ENCODE data around the gene EMC10. TPM values are rescaled to one million over a fixed set of nuclear protein-coding genes. Genes with fewer than 3 reads are reported as not detected.

The EMC10 gene
- total RNA-seq, 2 experiments from 2014 or later, result 80.0 to 80.3 TPM

DNA sequence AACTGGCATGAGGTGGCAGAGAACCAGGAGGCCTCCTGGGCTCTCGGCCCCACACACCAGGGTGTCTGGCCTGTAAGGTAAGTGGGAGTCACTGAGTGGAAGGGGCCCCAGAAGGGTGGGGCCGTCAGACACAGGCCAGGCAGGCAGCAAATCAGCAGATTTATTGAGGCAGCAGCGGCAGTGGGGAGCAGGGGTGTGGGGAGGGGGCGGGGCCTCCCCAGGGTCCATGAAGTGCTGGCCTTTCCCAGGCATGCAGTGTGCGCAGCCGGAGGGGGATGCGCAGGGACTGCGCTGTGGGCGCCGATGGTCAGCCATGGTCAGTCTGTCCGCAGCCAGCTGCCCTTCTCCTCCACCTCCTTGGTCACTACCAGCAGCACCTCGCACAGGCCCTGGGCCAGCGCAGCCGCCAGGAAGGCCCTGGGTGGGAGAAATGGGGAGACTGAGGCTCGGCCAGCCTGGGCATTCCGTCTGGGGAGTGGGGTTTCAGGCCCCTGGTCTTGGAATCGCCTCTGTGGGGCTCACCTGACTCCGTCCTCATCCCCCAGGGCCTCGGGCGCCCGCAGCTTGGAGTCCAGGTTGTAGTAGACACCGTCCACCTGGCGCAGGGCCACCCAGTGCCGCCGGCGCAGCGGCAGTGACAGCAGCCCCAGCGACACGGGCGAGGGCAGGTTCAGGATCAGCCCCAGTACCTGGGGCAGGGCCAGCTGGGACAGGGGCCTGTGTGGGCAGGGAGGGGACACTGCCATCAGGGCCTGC, 29.7 kb downstream of the EMC10 start:
- CTCF ChIA-PET, result no interaction called here
- ATAC-seq (ENCODE audit: poor library complexity), result no peak
- H3K27me3 Mint-ChIP-seq, result no peaks in the 10 kb centered on the region
- no peak overlapping the region for H3K4me3 ChIP-seq (ENCODE audit: low read length)
- peaks cover 10% of the 10 kb centered on the region for H3K4me1 ChIP-seq (ENCODE audit: insufficient read depth, low read length)
- DNase-seq, result no peak
- H3K27me3 ChIP-seq (ENCODE audit: control insufficient read depth in 1 of 2, insufficient read depth in 2 of 2, low read length in 2 of 2), result no peaks in the 10 kb centered on the region
- intact Hi-C loops (cut with DNase I, micrococcal nuclease), result no loop called here
- H3K4me1 Mint-ChIP-seq (ENCODE audit: low read depth), result peaks cover 6% of the 10 kb centered on the region
- POLR2A ChIA-PET, result no interaction called here
- no peaks in the 10 kb centered on the region for H3K9me3 ChIP-seq (ENCODE audit: control insufficient read depth in 1 of 2, insufficient read depth in 1 of 2, low read length in 2 of 2)
- no peak overlapping the region for H3K27ac Mint-ChIP-seq
- no peaks in the 10 kb centered on the region for H3K9me3 Mint-ChIP-seq
- H3K27ac ChIP-seq (ENCODE audit: low read depth in 1 of 2, low read length in 2 of 2), result no peak overlapping the region
- no peak overlapping the region for H3K4me3 Mint-ChIP-seq
- H3K36me3 ChIP-seq (ENCODE audit: insufficient read depth, low read length), result peaks cover 5% of the 10 kb centered on the region
- TF ChIP-seq CTCF (IDR thresholded peaks at IDR 0.05), result no peak
- H3K36me3 Mint-ChIP-seq (ENCODE audit: low read depth), result peaks cover 9% of the 10 kb centered on the region

DNA sequence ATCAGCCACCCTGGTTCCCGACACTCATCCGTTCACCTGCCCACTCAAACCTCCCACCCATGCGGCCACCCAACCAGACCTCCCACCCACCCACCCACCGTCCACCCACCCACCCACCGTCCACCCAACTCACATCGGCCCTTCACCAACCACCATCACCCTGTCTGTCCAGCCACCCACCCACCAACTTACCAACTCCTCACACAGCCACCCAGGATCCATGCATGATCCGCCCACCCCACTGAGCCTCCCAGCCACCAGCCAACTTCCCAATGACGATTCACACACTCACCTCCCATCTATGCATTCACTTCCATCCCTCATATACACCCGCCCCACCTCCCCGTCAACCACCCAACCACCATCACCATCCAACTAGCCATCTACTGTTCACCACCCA, 30.4 kb downstream of the EMC10 start:
- ChIA-PET CTCF (no interaction called here), POLR2A (no interaction called here)
- intact Hi-C loops (cut with DNase I, micrococcal nuclease), result no loop called here
- no peaks in the 10 kb centered on the region for H3K9me3 ChIP-seq (ENCODE audit: control insufficient read depth in 1 of 2, insufficient read depth in 1 of 2, low read length in 2 of 2)
- no peak for DNase-seq
- peaks cover 5% of the 10 kb centered on the region for H3K27me3 Mint-ChIP-seq
- no peaks in the 10 kb centered on the region for H3K9me3 Mint-ChIP-seq
- no peak overlapping the region for H3K4me3 Mint-ChIP-seq
- H3K27ac Mint-ChIP-seq, result no peak overlapping the region
- H3K27ac ChIP-seq (ENCODE audit: low read depth in 1 of 2, low read length in 2 of 2), result no peak overlapping the region
- peaks cover 12% of the 10 kb centered on the region for H3K4me1 Mint-ChIP-seq (ENCODE audit: low read depth)
- no peak for TF ChIP-seq CTCF (IDR thresholded peaks at IDR 0.05)
- H3K36me3 Mint-ChIP-seq (ENCODE audit: low read depth), result peaks cover 9% of the 10 kb centered on the region
- peaks cover 5% of the 10 kb centered on the region for H3K36me3 ChIP-seq (ENCODE audit: insufficient read depth, low read length)
- no peak for ATAC-seq (ENCODE audit: poor library complexity)
- H3K27me3 ChIP-seq (ENCODE audit: control insufficient read depth in 1 of 2, insufficient read depth in 2 of 2, low read length in 2 of 2), result no peaks in the 10 kb centered on the region
- H3K4me1 ChIP-seq (ENCODE audit: insufficient read depth, low read length), result peaks cover 16% of the 10 kb centered on the region
- no peak overlapping the region for H3K4me3 ChIP-seq (ENCODE audit: low read length)

GRCh38 chr19:50507376-50507775, 31.1 kb downstream of the EMC10 start:
- DNase-seq, result no peak
- H3K27me3 ChIP-seq (ENCODE audit: control insufficient read depth in 1 of 2, insufficient read depth in 2 of 2, low read length in 2 of 2), result no peaks in the 10 kb centered on the region
- ATAC-seq (ENCODE audit: poor library complexity), result no peak
- CTCF ChIA-PET, result no interaction called here
- Mint-ChIP-seq H3K27me3 (peaks cover 5% of the 10 kb centered on the region), H3K4me3 (no peak overlapping the region), H3K36me3 (ENCODE audit: low read depth) (peaks cover 5% of the 10 kb centered on the region), H3K9me3 (no peaks in the 10 kb centered on the region), H3K27ac (no peak overlapping the region), H3K4me1 (ENCODE audit: low read depth) (peaks cover 15% of the 10 kb centered on the region)
- peaks cover 0 to 5% of the 10 kb centered on the region in 2 experiments for H3K9me3 ChIP-seq (ENCODE audit: control insufficient read depth in 1 of 2, insufficient read depth in 1 of 2, low read length in 2 of 2)
- H3K4me3 ChIP-seq (ENCODE audit: low read length), result no peak overlapping the region
- intact Hi-C loops (cut with DNase I, micrococcal nuclease), result no loop called here
- no peak overlapping the region for H3K27ac ChIP-seq (ENCODE audit: low read depth in 1 of 2, low read length in 2 of 2)
- POLR2A ChIA-PET, result no interaction called here
- H3K4me1 ChIP-seq (ENCODE audit: insufficient read depth, low read length), result peaks cover 23% of the 10 kb centered on the region
- no peak for TF ChIP-seq CTCF (IDR thresholded peaks at IDR 0.05)
- H3K36me3 ChIP-seq (ENCODE audit: insufficient read depth, low read length), result peaks cover 5% of the 10 kb centered on the region
